GF-D8 (cell line): ENCODE results near the gene TLN1.

Source experiments
- DNase-seq: peaks from one replicate; lab custom pipeline; 2025; lab: John Stamatoyannopoulos, UW

The TLN1 gene

GRCh38 chr9:35732185-35732799, at the start of gene TLN1, which contains the start of gene CREB3:
Gene TLN1, minus strand, starts transcription at chr9:35732195. Its CDS starts 6,501 bp downstream, at chr9:35725694.
Gene CREB3, plus strand, starts transcription at chr9:35732666. Its CDS starts 107 bp downstream, at chr9:35732773.
- peak; percentile 97 for DNase-seq

- no peak for DNase-seq
Measured at GRCh38 chr9:35781066-35781465, 49.1 kb upstream of the TLN1 start.

- no peak for DNase-seq
Measured at GRCh38 chr9:35778496-35778895, 46.5 kb upstream of the TLN1 start.

- DNase-seq = peak; percentile 57
Measured at GRCh38 chr9:35776018-35776417, 44.0 kb upstream of the TLN1 start.

GRCh38 chr9:35774907-35775635, 43.1 kb upstream of the TLN1 start:
- peak; percentile 80 for DNase-seq

GRCh38 chr9:35771943-35772342, 39.9 kb upstream of the TLN1 start:
- no peak for DNase-seq

- DNase-seq = no peak
Measured at GRCh38 chr9:35771534-35771933, 39.5 kb upstream of the TLN1 start.

- DNase-seq = no peak
Measured at GRCh38 chr9:35771075-35771433, 39.1 kb upstream of the TLN1 start.

- no peak for DNase-seq
Measured at GRCh38 chr9:35769763-35770162, 37.8 kb upstream of the TLN1 start.

- no peak for DNase-seq
Measured at GRCh38 chr9:35767458-35767857, 35.5 kb upstream of the TLN1 start.

- no peak for DNase-seq
Measured at GRCh38 chr9:35766997-35767396, 35.0 kb upstream of the TLN1 start.

- DNase-seq = peak; percentile 12
Measured at GRCh38 chr9:35763803-35764202, 31.8 kb upstream of the TLN1 start.

GRCh38 chr9:35763181-35763580, 31.2 kb upstream of the TLN1 start:
- DNase-seq = no peak

GRCh38 chr9:35760651-35761050, 28.7 kb upstream of the TLN1 start:
- DNase-seq = peak; percentile 65

GRCh38 chr9:35759795-35760194, 27.8 kb upstream of the TLN1 start:
- DNase-seq = no peak

GRCh38 chr9:35758475-35759050, 26.6 kb upstream of the TLN1 start:
- DNase-seq = peak; percentile 46

- DNase-seq = no peak
Measured at GRCh38 chr9:35757892-35758275, 25.9 kb upstream of the TLN1 start.

GRCh38 chr9:35757226-35757891, 25.4 kb upstream of the TLN1 start:
- peak; percentile 35 for DNase-seq

GRCh38 chr9:35756275-35757225, 24.6 kb upstream of the TLN1 start:
- peak; percentile 27 for DNase-seq

GRCh38 chr9:35755071-35755470, 23.1 kb upstream of the TLN1 start:
- DNase-seq = no peak

GRCh38 chr9:35754264-35754663, 22.3 kb upstream of the TLN1 start, which contains the start of gene MSMP:
Gene MSMP, minus strand, starts transcription at chr9:35754276. Its CDS starts 147 bp downstream, at chr9:35754129.
- DNase-seq = no peak

- no peak for DNase-seq
Measured at GRCh38 chr9:35753466-35753865, 21.5 kb upstream of the TLN1 start.
